Natural killer cell (primary cell): Measurements from ENCODE around the gene NPNT. TPM values are rescaled to one million over a fixed set of nuclear protein-coding genes. Genes with fewer than 3 reads are reported as not detected.

Experiments used
- ATAC-seq, 3 donors: fragments of 150-1000 bp in 2 of 3; fragments of 200-7000 bp in 1 of 3; cut with Tn5 transposase; 1 replicate in 1 of 3; 2 replicates in 2 of 3; pipeline ENCODE4 v1.10.0; 2021; ENCODE audit warnings: mild to moderate bottlenecking in 2 of 3, moderate library complexity in 2 of 3
- DNase-seq, 2 donors: peaks; one replicate each; pipeline versions ENCODE4 v3.0.0 to v3.0.0-alpha.2; 2013 to 2021; ENCODE audit warnings: mixed read lengths in 1 of 2
- H3K27ac ChIP-seq: one replicate; pipeline ENCODE4 v1.5.1; 2013; ENCODE audit warnings: mild to moderate bottlenecking, low read length
- H3K27me3 ChIP-seq: one replicate; pipeline ENCODE4 v1.6.1; 2013; ENCODE audit warnings: low read length; ENCODE audit not compliant: control insufficient read depth, insufficient read depth
- H3K36me3 ChIP-seq: one replicate; pipeline ENCODE4 v1.6.1; 2013; ENCODE audit warnings: low read length; ENCODE audit not compliant: control insufficient read depth, insufficient read depth
- H3K4me1 ChIP-seq: one replicate; pipeline ENCODE4 v1.6.1; 2013; ENCODE audit warnings: low read length; ENCODE audit not compliant: control insufficient read depth, insufficient read depth
- H3K4me3 ChIP-seq: one replicate; pipeline ENCODE4 v1.5.1; 2013; ENCODE audit warnings: low read length
- H3K9me3 ChIP-seq: one replicate; pipeline ENCODE4 v1.6.1; 2013; ENCODE audit warnings: low read length; ENCODE audit not compliant: control insufficient read depth, insufficient read depth
- H3K27ac Mint-ChIP-seq, 2 donors: one replicate each; pipeline ENCODE4 v1.8.0; 2022; ENCODE audit warnings: mild to moderate bottlenecking in 2 of 2, mixed read lengths in 2 of 2, moderate library complexity in 1 of 2
- H3K27me3 Mint-ChIP-seq, 2 donors: one replicate each; pipeline ENCODE4 v1.8.0; 2022; ENCODE audit warnings: low read depth in 2 of 2, mixed read lengths in 2 of 2
- H3K36me3 Mint-ChIP-seq: one replicate; pipeline ENCODE4 v1.8.0; 2022; ENCODE audit warnings: mixed read lengths
- H3K4me1 Mint-ChIP-seq, 2 donors: one replicate each; pipeline ENCODE4 v1.8.0; 2022; ENCODE audit warnings: mixed read lengths in 2 of 2
- H3K4me3 Mint-ChIP-seq: one replicate; pipeline ENCODE4 v1.8.0; 2022; ENCODE audit warnings: mild to moderate bottlenecking, moderate library complexity, mixed read lengths
- H3K9me3 Mint-ChIP-seq, 2 donors: one replicate each; pipeline ENCODE4 v1.8.0; 2022; ENCODE audit warnings: mixed read lengths in 2 of 2
- WGBS: methylation state at CpG from one replicate; pipeline ENCODE4 v1.1.7; 2013; ENCODE audit warnings: missing lambda C conversion rate; ENCODE audit not compliant: insufficient coverage; 5-methylcytosine and 5-hydroxymethylcytosine counted together
- intact Hi-C: fragments of 100-400 bp; cut with micrococcal nuclease; formaldehyde crosslinking; loops from one replicate; pipeline ENCODE4 v1.14.2; 2022
- total RNA-seq, 4 donors: library from RNA; stranded (reverse); fragments of 120-200 nt in 1 of 4; gene quantifications; one replicate each; pipeline versions ENCODE4 v1.2.3 to v1.2.4, GENCODE V29; 2013 to 2022
- TF ChIP-seq, protein P1 (sequence below): fragments of 200-600 bp; IDR thresholded peaks from one replicate; pipeline ENCODE4 v1.8.0; 2022; ENCODE audit warnings: antibody characterized with exemption

The NPNT gene
- total RNA-seq, 3 donors from 2014 or later (not counting 1 experiment from before 2014, with no cell fraction given) = not detected

GRCh38 chr4:105934386-105934785 lies 39.1 kb downstream of the NPNT start:
- no peaks in the 10 kb centered on the region for H3K4me1 Mint-ChIP-seq
- no peaks in the 10 kb centered on the region for H3K36me3 Mint-ChIP-seq
- peaks cover 3 to 7% of the 10 kb centered on the region in 2 donors for H3K9me3 Mint-ChIP-seq
- WGBS = 63% methylated on average over 1 of the region's 1 CpG
- no peak for ATAC-seq
- no peak overlapping the region for H3K4me3 ChIP-seq
- H3K27ac ChIP-seq = no peak overlapping the region
- no peak for DNase-seq
- H3K27me3 Mint-ChIP-seq = no peaks in the 10 kb centered on the region
- H3K27ac Mint-ChIP-seq = no peak overlapping the region
- H3K4me1 ChIP-seq = no peaks in the 10 kb centered on the region
- no peaks in the 10 kb centered on the region for H3K27me3 ChIP-seq
- TF ChIP-seq, protein P1, sequence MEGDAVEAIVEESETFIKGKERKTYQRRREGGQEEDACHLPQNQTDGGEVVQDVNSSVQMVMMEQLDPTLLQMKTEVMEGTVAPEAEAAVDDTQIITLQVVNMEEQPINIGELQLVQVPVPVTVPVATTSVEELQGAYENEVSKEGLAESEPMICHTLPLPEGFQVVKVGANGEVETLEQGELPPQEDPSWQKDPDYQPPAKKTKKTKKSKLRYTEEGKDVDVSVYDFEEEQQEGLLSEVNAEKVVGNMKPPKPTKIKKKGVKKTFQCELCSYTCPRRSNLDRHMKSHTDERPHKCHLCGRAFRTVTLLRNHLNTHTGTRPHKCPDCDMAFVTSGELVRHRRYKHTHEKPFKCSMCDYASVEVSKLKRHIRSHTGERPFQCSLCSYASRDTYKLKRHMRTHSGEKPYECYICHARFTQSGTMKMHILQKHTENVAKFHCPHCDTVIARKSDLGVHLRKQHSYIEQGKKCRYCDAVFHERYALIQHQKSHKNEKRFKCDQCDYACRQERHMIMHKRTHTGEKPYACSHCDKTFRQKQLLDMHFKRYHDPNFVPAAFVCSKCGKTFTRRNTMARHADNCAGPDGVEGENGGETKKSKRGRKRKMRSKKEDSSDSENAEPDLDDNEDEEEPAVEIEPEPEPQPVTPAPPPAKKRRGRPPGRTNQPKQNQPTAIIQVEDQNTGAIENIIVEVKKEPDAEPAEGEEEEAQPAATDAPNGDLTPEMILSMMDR = no peak
- H3K4me3 Mint-ChIP-seq = no peak overlapping the region
- H3K9me3 ChIP-seq = no peaks in the 10 kb centered on the region
- intact Hi-C loops = no loop called here
- H3K36me3 ChIP-seq = no peaks in the 10 kb centered on the region

- no peak overlapping the region for H3K4me3 Mint-ChIP-seq
- no peaks in the 10 kb centered on the region for H3K36me3 ChIP-seq
- no peak overlapping the region for H3K4me3 ChIP-seq
- no peak overlapping the region for H3K27ac ChIP-seq
- H3K4me1 ChIP-seq = no peaks in the 10 kb centered on the region
- H3K27me3 ChIP-seq = no peaks in the 10 kb centered on the region
- H3K27me3 Mint-ChIP-seq = no peaks in the 10 kb centered on the region
- peaks cover 3 to 9% of the 10 kb centered on the region in 2 donors for H3K9me3 Mint-ChIP-seq
- no peaks in the 10 kb centered on the region for H3K4me1 Mint-ChIP-seq
- intact Hi-C loops = no loop called here
- ATAC-seq = no peak
- DNase-seq = no peak
- WGBS = 92% methylated on average over 6 of the region's 7 CpGs
- no peaks in the 10 kb centered on the region for H3K36me3 Mint-ChIP-seq
- no peak overlapping the region for H3K27ac Mint-ChIP-seq
- TF ChIP-seq, protein P1 = no peak
- H3K9me3 ChIP-seq = no peaks in the 10 kb centered on the region
Measured at GRCh38 chr4:105936901-105937300, 41.6 kb downstream of the NPNT start.

DNA sequence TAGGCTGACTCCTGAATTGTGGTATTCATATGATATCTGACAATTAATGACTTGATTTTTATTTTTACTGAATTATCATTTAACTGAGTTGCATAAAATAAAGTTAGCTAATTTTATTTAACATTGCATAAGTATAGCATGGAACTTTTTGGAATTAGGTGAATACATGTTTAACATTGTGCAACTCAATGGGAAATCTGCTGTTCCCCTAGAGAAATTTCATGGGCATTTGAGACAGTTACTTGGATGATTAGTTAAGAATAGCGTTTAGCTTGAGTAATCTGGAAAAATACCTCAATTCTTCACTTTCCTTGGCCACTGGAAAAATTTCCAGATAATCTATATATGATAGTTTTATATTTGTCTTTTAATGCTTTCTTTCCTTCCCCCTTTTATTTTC lies 42.5 kb downstream of the NPNT start:
- H3K4me1 ChIP-seq = no peaks in the 10 kb centered on the region
- ATAC-seq = no peak
- no peak overlapping the region for H3K4me3 ChIP-seq
- intact Hi-C loops = no loop called here
- no peaks in the 10 kb centered on the region for H3K9me3 ChIP-seq
- Mint-ChIP-seq H3K9me3 (peaks cover 3 to 11% of the 10 kb centered on the region in 2 donors), H3K27me3 (no peaks in the 10 kb centered on the region), H3K36me3 (no peaks in the 10 kb centered on the region), H3K27ac (no peak overlapping the region), H3K4me3 (no peak overlapping the region), H3K4me1 (no peaks in the 10 kb centered on the region)
- no peaks in the 10 kb centered on the region for H3K27me3 ChIP-seq
- no peak for DNase-seq
- no peak overlapping the region for H3K27ac ChIP-seq
- WGBS = no CpG with 5 or more reads among the region's 1 CpG
- H3K36me3 ChIP-seq = no peaks in the 10 kb centered on the region
- TF ChIP-seq, protein P1 = no peak

DNA sequence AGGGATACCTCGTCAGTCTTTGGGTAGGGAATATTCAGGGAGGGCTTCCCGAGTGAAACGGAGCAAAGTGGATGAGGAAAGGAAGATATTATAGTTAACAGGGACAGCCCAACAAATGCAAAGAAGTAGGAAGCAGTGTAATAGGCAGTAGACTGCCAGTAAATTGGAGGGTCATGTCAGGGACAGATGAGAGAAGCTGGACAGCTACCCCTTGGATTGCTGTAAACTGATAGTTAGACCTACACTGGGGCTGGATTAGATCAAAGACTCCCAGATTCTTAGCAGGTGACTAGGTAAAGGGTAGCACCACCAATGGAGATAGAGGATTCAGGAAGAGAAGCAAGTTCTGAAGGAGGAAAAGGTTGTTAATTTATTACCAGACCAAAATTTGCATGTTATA lies 48.0 kb downstream of the NPNT start:
- Histone ChIP-seq H3K36me3 (no peaks in the 10 kb centered on the region), H3K4me1 (no peaks in the 10 kb centered on the region), H3K9me3 (no peaks in the 10 kb centered on the region), H3K27me3 (no peaks in the 10 kb centered on the region), H3K27ac (no peak overlapping the region), H3K4me3 (no peak overlapping the region)
- no peaks in the 10 kb centered on the region for H3K27me3 Mint-ChIP-seq
- intact Hi-C loops = no loop called here
- TF ChIP-seq, protein P1 = no peak
- H3K4me1 Mint-ChIP-seq = no peaks in the 10 kb centered on the region
- DNase-seq (no peak), ATAC-seq (no peak)
- no peak overlapping the region for H3K4me3 Mint-ChIP-seq
- H3K36me3 Mint-ChIP-seq = no peaks in the 10 kb centered on the region
- WGBS = 81% methylated on average over 3 of the region's 3 CpGs
- H3K9me3 Mint-ChIP-seq = peaks cover 10 to 17% of the 10 kb centered on the region in 2 donors
- H3K27ac Mint-ChIP-seq = no peak overlapping the region
